Muscle of arm (tissue), 12 donors: ENCODE measurements around the gene CTRB2. TPM values are rescaled to one million over a fixed set of nuclear protein-coding genes. Genes with fewer than 3 reads are reported as not detected.
"Not testable (repeated sequence)": the region's sequence is repeated elsewhere in the genome, so short reads cannot be mapped to it uniquely, and the experiment has no call there.

ENCODE experiments used
- DNase-seq: peaks from one replicate; pipeline ENCODE4 v3.0.0-alpha.2; 2013
- polyA plus RNA-seq, 12 donors: library from polyadenylated mRNA; unstranded; fragments of 120-200 nt; gene quantifications; one replicate each; pipeline ENCODE4 v1.2.1, GENCODE V29; 2013; ENCODE audit not compliant: insufficient read length in 12 of 12

The CTRB2 gene
- polyA plus RNA-seq, 12 donors, result 0.17 to 0.85 (median 0.44) TPM; not detected in 6

DNA sequence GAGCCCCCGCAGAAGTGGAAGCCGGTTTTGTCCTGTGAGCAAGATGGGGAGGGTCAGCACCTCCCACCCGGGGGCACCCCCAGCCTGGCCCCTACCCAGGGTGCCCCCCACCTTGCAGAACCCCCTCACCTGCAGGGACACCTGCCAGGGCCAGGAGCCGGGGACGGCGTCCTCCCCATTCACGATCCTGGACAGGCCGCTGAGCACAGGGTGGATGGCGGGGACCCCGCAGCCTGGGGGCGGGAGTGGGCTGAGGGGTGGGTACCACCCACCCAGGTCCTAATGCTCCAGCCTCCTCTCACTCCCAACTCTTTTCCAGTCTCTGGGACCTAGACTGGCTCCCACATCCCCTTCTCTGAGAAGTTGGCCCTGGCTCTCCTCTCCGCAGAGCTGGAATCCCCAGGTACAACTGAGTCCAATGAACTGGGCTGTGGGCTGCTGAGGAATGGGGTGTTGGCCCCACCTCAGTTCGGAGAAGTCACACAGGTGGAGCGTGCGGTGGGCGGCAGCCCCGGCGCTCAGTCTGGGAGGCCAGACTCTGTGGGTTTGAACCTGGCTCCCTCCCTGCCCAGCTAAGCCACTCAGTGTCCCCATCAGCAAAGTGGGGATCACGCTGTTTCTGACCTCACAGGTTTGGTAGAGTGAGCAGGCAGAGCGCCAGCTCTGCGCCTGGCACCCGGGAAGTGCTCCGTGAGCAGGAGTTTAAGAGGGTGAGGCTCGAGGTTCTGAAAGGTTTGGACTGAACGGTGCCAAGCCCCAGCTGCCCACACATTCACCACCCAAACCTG, 806 bp downstream of the CTRB2 start:
- DNase-seq, result not testable (repeated sequence)

DNA sequence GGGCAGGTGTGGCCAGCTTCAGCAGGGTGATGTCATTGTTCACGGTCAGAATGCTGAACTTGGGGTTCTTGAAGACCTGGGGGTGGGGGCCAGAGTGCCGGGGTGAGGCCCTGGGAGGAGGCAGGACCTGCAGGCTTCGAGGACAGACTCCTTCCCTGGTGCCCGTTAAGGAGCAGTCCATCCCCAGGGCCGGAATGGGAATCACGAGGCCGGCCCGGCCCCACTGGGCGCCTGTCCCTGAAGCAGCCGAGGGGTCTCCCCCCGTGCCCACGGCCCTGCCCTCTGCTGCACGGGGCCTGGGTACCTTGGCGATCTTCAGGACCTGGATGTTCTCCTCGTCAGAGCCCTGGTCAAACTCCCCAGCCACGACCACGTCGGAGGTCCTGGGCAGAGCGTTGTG, 1.5 kb downstream of the CTRB2 start:
- not testable (repeated sequence) for DNase-seq

DNA sequence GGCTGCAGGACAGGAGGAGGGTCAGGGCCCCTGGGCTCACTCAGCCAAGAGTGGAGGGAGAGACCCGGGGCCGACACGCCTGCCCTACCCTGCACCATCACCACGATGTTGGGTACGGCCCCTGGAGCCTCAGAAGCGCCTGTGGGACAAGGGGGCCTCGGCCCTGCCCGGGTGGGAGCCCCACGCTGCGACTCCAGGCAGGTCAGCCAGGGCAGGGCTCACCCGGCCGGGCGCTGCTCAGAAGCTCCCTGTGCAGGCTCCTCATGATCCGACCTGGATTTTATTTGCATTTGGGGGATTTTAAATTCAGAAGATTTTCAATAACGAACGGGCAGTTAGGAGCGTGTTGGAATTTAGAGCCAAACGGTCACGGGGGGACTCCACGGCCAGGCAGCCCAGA, 2.1 kb downstream of the CTRB2 start:
- DNase-seq, result not testable (repeated sequence)

DNA sequence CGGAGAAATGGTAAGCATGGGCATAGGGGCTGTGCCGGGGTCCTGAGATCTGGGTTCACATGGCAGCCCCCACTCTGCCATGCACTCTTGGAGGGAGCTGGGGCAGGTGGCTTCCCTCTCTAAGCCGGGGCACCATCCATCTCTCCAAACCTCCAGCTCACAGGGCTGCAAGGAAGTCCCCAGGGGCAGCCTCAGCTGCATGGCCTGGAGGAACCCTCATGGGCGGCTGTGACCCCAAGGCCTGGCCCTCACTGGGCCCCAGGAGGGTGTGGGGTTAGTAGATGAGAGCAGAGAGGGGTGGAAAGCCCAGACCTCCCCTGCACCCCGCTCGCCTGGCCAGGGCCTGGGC, 2.6 kb downstream of the CTRB2 start:
- DNase-seq, result no peak

DNA sequence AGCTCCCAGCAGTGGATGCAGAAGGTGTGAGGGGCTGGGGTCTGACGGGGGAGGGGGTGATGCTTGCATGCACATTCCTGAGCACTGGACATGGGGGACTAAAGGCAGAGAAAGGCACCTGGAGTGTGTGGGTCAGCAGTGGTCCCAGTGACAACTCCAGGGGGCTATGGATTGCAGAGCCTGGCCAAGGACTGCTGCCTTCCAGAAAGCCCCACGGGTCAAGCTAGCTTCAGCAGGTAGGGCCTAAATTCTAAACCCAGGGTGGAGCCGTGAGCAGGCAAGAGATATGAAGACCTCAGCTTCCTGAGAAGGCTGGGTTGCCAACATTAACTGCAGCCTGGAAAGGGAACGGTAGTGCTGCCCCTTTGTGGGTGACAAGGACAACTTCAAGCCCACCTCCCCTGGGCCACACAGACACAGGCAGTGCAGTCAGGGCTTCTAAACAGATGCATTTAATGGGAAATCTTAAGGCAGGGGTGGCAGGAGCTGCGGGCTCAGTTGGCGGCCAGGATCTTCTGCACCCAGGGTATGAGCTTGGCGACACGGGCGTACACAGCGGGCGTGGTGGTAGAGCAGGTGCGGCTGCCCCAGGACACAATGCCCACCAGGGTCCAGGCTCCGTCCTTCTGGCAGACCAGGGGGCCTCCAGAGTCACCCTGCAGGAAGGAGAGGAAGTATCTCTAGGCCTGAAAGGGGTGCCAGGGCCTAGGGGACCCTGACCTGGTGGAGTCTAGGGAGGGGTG, 3.1 kb downstream of the CTRB2 start:
- DNase-seq, result no peak

DNA sequence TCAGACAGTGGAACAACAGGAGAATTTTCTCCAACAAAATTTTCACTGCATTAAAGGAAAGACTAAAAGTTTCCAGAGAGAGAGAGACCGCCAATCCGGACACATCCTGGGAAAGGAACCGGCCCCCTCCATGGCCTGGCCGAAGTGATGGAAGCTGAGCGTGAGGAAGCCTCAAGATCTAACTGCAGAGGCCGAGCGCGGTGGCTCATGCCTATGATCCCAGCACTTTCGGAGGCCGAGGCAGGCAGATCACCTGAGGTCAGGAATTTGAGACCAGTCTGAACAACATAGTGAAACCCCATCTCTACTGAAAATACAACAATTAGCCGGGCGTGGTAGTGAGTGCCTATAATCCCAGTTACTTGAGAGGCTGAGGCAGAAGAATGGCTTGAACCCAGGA, 3.9 kb downstream of the CTRB2 start:
- DNase-seq, result no peak

DNA sequence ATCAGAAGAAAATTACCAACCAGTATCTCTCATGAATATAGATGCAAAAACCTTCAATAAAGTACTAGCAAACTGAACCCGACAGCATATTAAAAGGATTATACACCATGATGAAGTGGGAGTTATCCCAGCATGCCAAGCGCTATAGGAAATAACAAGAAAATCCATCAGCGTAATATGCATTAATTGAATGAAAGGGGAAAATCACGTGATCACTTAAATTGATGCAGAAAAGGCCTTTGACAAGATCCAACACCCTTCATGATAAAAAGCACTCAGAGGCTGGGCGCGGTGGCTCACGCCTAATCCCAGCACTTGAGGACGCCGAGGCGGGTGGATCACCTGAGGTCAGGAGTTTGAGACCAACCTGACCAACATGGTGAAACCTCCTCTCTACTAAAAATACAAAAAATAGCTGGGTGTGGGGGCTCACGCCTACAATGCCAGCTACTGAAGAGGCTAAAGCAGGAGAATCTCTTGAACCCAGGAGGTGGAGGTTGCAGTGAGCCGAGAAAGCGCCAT, 4.8 kb downstream of the CTRB2 start:
- DNase-seq, result no peak

DNA sequence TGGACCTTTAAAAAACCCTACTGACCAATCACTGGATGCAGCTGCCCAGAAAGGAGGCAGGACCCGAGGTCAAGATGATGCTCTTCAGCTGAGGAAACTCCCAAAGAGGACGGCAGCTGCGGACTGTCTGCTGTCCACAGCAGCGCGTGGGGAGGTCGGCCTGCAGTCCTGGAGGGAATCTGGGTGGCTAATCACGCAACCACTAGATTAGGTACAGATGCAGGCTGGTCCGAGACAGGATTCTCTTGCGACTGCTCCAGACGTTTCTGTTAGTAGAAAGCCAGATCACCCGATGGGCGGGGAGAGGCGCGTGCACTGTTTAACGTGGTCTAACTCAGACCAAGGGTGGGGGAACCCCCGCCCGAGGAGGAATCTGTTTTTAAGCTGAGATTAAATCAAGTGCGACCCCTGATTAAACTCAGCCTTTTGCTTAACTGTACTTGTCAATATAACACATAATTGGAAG, 8.8 kb downstream of the CTRB2 start:
- no peak for DNase-seq

DNA sequence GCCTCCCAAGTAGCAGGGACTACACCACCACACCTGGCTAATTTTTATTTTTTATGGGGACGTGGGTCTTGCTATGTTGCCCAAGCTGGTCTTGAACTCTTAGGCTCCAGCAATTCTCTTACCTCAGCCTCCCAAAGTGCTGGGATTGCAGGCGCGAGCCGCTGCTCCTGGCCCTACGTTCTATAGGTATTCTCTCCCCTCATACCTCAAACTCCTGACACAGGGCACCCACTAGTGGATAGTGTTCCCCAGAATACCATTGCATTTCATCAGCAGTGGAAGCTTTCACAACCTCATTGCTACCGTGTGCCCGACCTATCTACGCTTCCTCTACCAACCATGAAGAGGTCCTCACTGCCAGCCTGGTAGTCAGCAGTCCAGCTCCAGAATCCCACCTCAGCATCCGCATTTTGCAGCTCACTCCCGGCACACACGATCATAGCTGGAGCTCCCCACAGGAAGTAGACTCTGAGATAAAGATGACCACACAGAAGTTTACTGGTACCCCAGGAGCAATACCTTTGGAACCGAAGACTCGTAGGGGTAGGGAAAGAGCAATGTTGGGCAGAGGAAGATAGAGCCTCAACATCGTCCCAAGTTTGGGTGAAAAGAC, 9.3 kb downstream of the CTRB2 start:
- no peak for DNase-seq

DNA sequence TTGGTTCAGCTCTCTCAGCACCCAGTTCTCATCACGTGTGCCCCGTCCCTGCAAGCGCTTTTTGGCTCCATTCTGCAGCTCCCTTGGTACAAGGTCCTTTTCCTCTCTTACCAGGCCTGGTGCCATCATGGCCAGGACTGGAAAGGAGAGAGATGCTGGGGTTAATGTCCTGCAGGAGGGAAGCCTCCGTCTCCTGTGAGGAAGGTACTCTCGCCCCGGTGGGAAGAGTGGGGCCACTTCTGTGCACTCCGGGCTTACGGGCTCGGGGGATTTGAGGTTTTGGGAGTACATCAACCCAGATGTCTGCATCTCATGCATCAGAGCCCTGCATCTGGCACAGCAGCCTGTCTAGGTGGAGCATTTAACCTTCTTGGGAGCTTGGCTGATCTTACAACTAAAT, 10.1 kb downstream of the CTRB2 start:
- DNase-seq, result no peak

DNA sequence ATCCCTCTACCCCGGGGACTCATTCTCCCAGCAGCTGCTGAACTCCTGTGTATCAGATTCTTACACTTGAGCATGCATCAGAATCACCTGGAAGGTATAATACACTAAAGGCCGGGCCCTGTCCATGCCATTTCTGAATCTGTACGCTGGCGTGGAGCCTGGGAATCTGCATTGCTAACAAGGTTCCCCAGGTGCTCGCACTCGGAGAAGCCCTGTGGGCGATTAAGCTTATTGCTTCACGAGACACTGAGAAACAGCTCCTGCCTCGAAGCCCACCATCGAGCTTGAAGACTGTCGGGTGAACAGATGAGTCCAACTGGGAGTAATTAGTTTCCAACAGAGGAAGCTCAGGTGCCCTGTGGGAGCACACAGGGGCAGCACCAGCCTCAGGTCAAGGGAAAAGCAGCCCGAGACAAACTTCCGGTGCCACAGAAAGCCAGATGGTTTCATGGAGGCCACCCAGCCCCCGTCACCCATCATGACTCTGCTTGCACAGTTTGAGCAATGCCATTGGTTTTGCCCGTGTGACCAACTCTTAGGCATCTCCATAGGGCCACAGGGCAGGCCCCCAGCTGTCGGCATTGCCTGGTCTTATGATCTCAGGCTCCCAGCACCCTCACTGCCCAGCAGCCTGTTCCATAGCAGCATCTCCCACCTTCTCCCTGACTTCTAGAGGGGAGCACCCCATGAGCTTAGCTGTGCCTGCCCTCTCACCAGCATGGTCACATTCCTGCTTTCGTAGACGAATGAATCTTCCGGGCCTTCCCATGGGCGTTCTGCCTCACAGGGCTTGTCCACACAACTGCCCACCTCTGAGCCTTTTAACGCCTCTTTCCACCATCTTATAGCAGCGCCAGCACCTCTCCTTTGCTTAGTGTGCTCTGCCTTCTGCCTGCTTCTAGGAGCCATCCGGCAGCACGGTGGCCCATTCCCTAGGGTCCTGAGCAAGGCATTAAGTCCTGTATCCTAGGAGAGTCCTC, 10.9 kb downstream of the CTRB2 start:
- DNase-seq, result no peak

DNA sequence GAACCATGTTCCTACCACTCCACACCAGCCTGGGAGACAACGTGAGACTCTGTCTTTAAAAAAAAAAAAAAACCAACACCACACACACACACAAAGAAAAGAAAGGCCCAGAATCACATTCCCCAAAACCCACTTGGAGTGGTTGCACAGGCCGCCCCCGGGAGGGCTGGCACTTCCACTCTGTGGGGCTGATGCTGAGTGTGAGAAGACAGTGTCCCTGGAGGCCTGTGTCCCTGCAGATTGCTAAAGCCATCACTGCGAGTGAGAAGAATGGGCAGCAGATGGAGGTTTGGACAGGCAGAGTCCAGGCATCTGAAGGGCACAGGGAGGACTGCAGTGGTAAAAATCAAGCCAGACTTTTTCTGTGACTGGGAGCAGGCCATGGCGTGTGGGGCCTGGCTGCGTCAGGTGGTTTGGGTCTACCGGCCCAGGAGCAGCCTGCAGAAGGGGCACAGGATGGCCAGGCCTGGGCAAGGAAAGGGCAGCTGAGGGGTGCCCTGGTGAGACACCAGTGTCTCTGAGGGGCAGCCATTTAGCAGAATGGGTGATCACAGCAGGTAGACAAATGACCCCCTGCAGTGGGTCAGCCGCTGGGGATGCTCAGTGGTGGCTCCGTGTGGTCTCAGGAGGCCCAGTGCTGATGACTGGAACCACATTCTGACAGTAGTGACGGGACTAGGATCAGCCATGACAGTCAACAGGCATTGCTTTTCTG, 13.1 kb downstream of the CTRB2 start:
- DNase-seq, result no peak

DNA sequence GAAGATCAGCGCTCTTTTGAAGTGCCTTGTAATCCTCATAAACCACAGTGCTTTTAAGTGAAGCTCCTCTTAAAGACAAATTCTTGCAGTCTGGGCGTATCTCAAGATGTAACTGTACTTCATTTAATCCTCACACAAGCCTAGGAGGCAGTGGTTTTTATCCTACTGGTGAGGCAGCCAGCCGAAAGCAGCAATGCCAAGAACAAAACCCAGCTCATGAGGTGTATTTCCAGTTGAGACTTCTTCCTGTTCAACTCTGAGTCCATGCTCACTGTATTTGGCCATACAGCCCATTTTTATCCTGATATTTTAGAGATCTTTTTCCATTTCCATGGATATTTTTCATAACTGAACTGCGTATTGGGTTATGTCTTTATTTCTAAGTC, 13.7 kb downstream of the CTRB2 start:
- DNase-seq, result no peak

DNA sequence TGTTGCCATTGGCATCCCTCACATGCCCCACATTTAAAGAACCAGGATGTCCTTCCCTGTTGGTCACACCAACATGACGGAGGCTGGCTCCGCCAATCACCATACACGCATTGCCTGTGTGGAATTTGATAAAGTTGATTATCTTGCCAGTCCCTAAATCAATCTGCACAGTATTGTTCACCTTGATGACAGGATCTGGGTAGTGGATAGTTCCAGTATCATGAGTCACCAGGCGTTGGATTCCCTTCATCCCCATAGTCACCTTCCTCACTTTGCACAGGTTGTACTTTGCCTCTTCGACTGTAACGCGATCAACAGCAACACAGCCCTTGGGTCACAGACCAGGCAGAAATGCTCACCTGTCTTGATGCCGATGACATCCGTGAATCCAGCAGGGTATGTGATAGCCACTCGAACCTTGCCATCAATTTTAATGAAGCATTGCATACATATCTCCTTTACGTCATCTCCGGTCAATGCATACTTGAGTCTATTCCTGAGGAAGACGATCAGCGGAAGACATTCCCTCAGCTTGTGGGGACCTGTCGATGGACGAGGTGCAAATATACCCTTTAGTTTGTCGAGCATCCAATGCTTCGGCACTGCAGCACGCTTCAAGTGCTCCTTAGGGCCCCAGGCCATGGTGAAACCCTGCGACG, 14.2 kb downstream of the CTRB2 start:
- no peak for DNase-seq

DNA sequence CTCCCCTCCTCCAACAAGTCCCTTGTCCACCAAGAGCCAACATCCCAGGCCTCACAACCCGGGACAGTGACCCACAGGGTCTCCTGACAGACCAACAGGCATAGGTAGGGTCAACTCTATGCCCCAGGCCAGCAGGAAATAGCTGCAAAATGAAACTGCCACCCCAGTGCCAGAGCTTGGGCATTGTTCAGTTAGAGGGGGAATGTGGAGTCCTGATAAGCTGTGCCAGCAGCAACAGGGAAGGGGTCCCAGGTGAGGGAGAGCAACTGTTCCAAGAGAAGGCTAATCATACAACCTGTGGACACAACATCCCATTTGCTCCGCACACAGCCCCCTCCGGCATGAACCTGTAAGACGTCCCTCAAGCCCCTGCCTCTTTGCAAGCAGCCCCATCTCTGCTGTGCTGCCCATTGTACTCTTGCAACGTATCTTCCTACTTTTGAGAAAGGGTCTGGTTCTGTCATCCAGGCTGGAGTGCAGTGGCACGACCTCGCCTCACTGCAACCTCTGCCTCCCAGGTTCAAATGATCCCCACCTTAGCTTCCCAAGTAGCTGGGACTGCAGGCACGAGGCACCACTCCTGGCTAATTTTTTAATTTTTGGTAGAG, 17.2 kb downstream of the CTRB2 start:
- no peak for DNase-seq

DNA sequence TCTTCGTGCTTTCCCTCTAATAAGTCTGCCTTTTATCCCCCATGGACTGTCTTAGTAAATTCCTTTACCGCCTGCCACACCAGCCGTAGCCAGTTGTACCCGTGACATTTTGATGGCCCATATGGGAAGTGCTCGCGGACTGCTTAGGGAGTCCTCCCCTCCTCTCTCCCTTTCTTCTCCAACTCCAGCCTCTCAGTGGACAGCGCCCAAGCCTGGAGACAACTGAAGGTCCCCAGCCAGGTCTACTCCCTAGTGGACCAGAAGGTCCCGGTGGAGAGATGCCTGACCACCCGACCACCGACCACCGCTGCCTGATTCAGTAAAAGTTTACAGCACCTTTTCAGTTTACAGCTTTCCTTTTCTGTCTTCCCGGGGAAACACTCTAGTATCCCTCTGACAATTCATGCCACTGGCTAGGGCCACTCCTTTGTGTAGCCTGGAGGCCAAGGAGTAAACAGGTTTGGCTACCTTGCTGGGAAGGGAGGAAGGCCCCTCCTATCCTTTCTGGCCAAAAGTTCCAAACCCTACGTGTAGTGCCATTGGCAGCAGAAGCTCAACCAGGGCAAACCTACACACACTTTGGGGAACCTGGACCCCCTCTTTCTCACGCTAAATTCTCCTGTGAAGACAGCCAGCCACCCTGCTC, 18.0 kb downstream of the CTRB2 start:
- no peak for DNase-seq

DNA sequence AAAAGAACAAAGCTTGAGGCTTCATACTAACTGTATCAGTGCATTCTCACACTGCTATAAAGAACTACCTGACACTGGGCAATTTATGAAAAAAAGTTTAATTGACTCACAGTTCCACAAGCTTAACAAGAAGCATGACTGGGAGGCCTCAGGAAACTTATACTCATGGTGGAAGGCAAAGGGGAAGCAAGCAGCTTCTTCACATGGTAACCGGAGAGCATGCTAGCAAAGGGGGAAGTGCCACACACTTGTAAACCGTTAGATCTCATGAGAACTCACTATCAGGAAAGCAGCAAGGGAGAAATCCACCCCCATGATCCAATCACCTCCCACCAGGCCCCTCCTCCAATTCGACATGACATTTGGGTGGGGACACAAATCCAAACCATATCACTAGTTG, 25.3 kb downstream of the CTRB2 start:
- DNase-seq, result no peak

DNA sequence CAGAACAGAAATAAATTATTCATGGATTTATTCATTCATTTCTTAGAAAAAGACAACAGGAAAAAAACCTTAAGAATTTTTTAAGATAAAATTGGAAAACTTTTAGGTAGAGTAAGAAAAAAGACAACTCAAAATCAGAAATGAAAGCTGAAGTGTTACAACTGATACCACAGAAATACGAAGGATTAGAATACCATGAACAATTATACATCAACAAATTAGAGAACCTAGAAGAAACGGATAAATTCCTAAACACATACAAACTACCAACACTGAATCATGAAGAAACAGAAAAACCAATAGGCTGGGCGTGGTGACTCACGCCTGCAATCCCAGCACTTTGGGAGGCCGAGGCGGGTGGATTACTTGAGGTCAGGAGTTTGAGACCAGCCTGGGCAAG, 27.8 kb downstream of the CTRB2 start:
- DNase-seq, result no peak

DNA sequence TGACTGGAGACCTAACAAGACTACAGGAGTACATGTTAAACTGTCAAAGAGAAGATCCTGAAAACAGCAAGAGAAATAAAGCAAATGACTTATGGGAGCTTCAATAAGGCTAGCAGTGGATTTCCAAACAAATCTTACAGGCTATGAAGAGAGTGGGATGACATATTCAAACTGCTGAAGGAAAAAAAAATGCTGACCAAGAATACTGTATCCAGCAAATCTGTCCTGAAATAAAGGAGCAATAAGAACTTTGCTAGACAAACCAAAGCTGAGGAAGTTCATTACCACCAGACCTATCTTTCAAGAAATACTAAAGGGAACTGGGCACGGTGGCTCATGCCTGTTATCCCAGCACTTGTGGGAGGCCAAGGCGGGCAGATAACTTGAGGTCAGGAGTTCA, 30.0 kb downstream of the CTRB2 start:
- no peak for DNase-seq
